Stomach (tissue), 9 donors: ENCODE results near the gene WWOX. TPM values are rescaled to one million over a fixed set of nuclear protein-coding genes. Genes with fewer than 3 reads are reported as not detected.

Source experiments
- DNase-seq, 2 donors: peaks; one replicate each; pipeline versions ENCODE4 v3.0.0 to v3.0.0-alpha.2; 2013 to 2019
- H3K27ac ChIP-seq, 5 donors: fragments of 200-600 bp in 4 of 5; sonication (generic) in 4 of 5; one replicate each; pipeline ENCODE4 v1.5.1; 2013 to 2019; ENCODE audit warnings: mild to moderate bottlenecking in 1 of 5, moderate library complexity in 1 of 5
- H3K27me3 ChIP-seq, 3 donors: fragments of 200-600 bp; sonication (generic); one replicate each; pipeline ENCODE4 v1.5.1; 2017 to 2019; ENCODE audit warnings: mixed run types in 1 of 3
- H3K36me3 ChIP-seq, 4 donors: fragments of 200-600 bp; sonication (generic); 1 replicate in 3 of 4; 2 replicates in 1 of 4; pipeline ENCODE4 v1.5.1; 2016 to 2019
- H3K4me1 ChIP-seq, 4 donors: fragments of 200-600 bp; sonication (generic); one replicate each; pipeline ENCODE4 v1.5.1; 2016 to 2019
- H3K4me3 ChIP-seq, 4 donors: fragments of 200-600 bp; sonication (generic) in 3 of 4; one replicate each; pipeline ENCODE4 v1.5.1; 2016 to 2019; ENCODE audit warnings: mild to moderate bottlenecking in 1 of 4
- H3K9me3 ChIP-seq, 4 donors: fragments of 200-600 bp; sonication (generic); one replicate each; pipeline ENCODE4 v1.5.1; 2016 to 2019
- EP300 ChIP-seq: sonication (generic); formaldehyde crosslinking; IDR thresholded peaks from one replicate; pipeline ENCODE4 v1.6.1; 2017; ENCODE audit warnings: antibody characterized with exemption
- POLR2A ChIP-seq, 4 donors: fragments of 450-650 bp; IDR thresholded peaks; one replicate each; pipeline ENCODE4 v1.6.1; 2016; ENCODE audit warnings: antibody characterized with exemption in 4 of 4, control low read depth in 2 of 4, mild to moderate bottlenecking in 1 of 4, moderate library complexity in 1 of 4
- POLR2AphosphoS5 ChIP-seq, 3 donors: sonication (generic); formaldehyde crosslinking; IDR thresholded peaks; one replicate each; pipeline ENCODE4 v1.6.1; 2016; ENCODE audit warnings: antibody characterized with exemption in 3 of 3
- WGBS, 5 donors: extraction: QIAGEN DNeasy Blood & Tissue Kit in 3 of 5; methylation state at CpG; one replicate each; pipeline versions ENCODE4 v1.1.5 to v1.1.7; 2013 to 2018; 5-methylcytosine and 5-hydroxymethylcytosine counted together
- intact Hi-C: fragments of 100-400 bp; cut with DNase I; formaldehyde crosslinking; loops from one replicate; pipeline ENCODE4 v1.15.1; 2023; ENCODE audit warnings: low total_unique reads
- polyA plus RNA-seq, 3 donors: library from polyadenylated mRNA; stranded (reverse); fragments of 200-250 nt; gene quantifications; one replicate each; pipeline ENCODE4 v1.2.3, GENCODE V29; 2013
- total RNA-seq, 5 donors: library from RNA; depleted of rRNA; stranded (reverse); fragments of >200 nt; gene quantifications; one replicate each; pipeline versions ENCODE4 v1.1.0 to v1.2.3, GENCODE V29; 2014 to 2016
- TF ChIP-seq, protein P1 (sequence below), 7 experiments: fragments of 450-650 bp in 4 of 7; fragments of 200-600 bp in 3 of 7; sonication (generic) in 3 of 7; IDR thresholded peaks; one replicate each; pipeline ENCODE4 v1.5.1; 2016 to 2019; ENCODE audit warnings: antibody characterized with exemption in 7 of 7, control low read depth in 2 of 7, mild to moderate bottlenecking in 1 of 7
- donor health status: healthy with polysubstance abuse.
- donor health status: Bipolar disorder and iron deficiency.
- donor health status: healthy.

The WWOX gene
- total and polyA plus RNA-seq, 8 donors, result 7.7 to 129 (median 48.7) TPM

DNA sequence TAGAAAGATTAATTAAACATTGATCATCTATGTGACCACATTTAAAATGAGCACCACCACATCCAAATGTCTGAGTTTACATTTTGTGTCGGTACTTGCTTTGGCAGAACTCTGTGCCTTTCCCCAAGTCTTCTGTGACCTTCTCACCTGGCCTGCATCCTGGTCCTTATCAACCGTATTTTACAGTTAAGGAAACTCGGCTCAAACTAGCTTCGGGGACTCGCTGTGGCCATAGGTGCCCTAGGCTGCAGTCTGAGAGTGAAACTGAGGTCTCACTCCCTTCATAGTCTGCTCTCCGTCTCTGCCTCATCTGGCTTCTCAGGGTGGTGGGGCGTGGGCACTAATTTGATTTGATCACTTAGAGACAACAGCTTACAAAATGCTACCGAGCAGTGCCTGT is 555.5 kb downstream of the WWOX start:
- Histone ChIP-seq H3K36me3 (no peaks in the 10 kb centered on the region), H3K9me3 (no peaks in the 10 kb centered on the region), H3K4me1 (peaks cover 0 to 21% (median 12%) of the 10 kb centered on the region in 4 donors), H3K4me3 (no peak overlapping the region), H3K27ac (peak overlapping the region in 3 of 5 donors; percentile 1 to 48 (median 27)), H3K27me3 (no peaks in the 10 kb centered on the region)
- 20 to 42% (median 35%) methylated on average over 8 of the region's 8 CpGs for WGBS, 5 donors
- peak in 1 of 2 donors; percentile 16 for DNase-seq
- intact Hi-C loops, result no loop called here
- TF ChIP-seq, protein P1, sequence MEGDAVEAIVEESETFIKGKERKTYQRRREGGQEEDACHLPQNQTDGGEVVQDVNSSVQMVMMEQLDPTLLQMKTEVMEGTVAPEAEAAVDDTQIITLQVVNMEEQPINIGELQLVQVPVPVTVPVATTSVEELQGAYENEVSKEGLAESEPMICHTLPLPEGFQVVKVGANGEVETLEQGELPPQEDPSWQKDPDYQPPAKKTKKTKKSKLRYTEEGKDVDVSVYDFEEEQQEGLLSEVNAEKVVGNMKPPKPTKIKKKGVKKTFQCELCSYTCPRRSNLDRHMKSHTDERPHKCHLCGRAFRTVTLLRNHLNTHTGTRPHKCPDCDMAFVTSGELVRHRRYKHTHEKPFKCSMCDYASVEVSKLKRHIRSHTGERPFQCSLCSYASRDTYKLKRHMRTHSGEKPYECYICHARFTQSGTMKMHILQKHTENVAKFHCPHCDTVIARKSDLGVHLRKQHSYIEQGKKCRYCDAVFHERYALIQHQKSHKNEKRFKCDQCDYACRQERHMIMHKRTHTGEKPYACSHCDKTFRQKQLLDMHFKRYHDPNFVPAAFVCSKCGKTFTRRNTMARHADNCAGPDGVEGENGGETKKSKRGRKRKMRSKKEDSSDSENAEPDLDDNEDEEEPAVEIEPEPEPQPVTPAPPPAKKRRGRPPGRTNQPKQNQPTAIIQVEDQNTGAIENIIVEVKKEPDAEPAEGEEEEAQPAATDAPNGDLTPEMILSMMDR (IDR thresholded peaks at IDR 0.05), result no peak
- TF ChIP-seq POLR2A (IDR thresholded peaks at IDR 0.05) (no peak), EP300 (no peak), POLR2AphosphoS5 (IDR thresholded peaks at IDR 0.05) (no peak)

DNA sequence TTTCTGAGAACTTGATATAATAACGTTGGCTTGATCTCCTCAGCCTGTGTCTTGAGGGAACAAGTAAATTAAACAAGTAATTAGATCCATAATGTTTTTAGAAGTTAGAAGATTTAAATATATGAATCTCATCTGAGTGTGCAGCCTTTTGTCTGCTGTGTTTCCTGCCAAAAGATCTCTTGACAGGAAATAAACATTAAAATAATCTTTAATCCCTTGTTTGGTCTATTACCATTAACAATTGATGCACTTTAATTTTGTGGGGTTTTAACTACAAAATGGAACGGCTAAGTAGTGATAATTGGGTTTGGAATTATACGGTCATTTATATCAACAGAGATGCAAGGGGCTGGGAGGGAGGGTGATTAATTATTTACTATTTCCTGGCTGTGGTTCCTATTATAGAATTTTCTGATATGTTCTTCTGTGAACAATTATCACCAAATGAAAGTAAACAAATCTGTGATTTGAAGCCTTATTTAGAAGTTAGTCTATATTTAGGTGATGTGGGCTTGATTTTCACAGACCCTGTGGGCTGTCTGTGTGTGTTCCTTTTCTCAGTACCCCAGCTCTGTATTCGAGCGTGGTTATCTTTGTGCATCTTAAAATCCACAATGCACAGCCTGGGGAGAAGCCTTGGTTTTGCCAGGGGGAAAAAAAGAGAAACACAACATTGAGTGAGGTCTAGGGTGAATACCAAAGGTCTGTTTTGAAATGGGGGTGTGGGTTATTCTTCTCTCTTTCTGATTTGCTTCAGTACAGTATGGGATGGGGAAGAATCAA is 556.1 kb downstream of the WWOX start:
- H3K36me3 ChIP-seq, result no peaks in the 10 kb centered on the region
- H3K4me3 ChIP-seq, result no peak overlapping the region
- H3K27ac ChIP-seq, result peak overlapping the region in 2 of 5 donors; percentile 1 to 27
- no peaks in the 10 kb centered on the region for H3K27me3 ChIP-seq
- 12 to 31% (median 30%) methylated on average over 5 of the region's 5 CpGs for WGBS, 5 donors
- H3K9me3 ChIP-seq, result no peaks in the 10 kb centered on the region
- no peak for DNase-seq
- peaks cover 0 to 21% (median 12%) of the 10 kb centered on the region in 4 donors for H3K4me1 ChIP-seq
- TF ChIP-seq EP300, result no peak
- TF ChIP-seq POLR2A (IDR thresholded peaks at IDR 0.05), result no peak
- TF ChIP-seq, protein P1 (IDR thresholded peaks at IDR 0.05), result no peak
- no peak for TF ChIP-seq POLR2AphosphoS5 (IDR thresholded peaks at IDR 0.05)
- intact Hi-C loops, result no loop called here

DNA sequence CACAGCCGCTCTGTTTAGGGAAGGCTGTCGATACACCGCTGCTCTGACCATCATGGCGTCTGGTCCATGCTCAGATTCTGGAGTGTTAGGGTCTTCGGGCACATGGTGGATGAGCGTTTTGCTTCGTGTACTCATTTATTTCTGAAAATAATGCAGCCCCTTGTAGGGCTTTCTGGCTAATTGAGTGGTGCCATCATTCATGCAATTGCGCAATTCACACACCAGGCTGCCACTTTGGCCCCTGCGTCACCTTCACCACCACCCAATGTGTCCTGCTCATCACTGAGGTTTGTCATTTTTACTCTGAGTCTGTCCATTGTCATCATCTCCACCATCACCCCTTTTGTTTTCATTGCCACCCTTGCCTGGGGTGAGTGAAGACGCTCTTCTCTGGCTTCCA is 557.4 kb downstream of the WWOX start:
- intact Hi-C loops, result no loop called here
- Histone ChIP-seq H3K27ac (no peak overlapping the region), H3K27me3 (no peaks in the 10 kb centered on the region), H3K4me3 (no peak overlapping the region), H3K9me3 (no peaks in the 10 kb centered on the region), H3K36me3 (no peaks in the 10 kb centered on the region), H3K4me1 (peaks cover 0 to 21% (median 12%) of the 10 kb centered on the region in 4 donors)
- no peak for TF ChIP-seq POLR2A (IDR thresholded peaks at IDR 0.05)
- DNase-seq, result no peak
- 85 to 94% (median 90%) methylated on average over 10 of the region's 10 CpGs for WGBS, 5 donors

DNA sequence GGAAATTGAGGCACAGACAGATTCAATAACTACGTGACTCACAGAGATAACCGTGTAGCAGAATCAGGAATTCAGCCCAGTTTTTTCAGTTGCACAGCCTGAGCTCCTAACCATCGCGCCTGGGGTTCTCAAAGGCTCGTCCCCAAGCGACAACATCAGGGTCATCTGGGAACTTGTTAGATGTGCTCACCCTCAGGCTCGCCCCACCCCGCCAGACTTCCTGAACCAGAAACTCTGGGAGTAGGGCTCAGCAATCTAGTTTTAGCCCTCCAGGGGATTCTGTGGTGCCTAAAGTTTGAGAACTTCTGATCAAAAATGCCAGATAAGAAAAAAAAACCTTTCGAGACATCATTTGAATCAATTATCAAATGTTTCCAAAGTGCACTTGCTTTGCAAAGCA is 559.8 kb downstream of the WWOX start:
- no peaks in the 10 kb centered on the region for H3K9me3 ChIP-seq
- H3K4me3 ChIP-seq, result no peak overlapping the region
- no peaks in the 10 kb centered on the region for H3K27me3 ChIP-seq
- no peaks in the 10 kb centered on the region for H3K36me3 ChIP-seq
- H3K4me1 ChIP-seq, result peaks cover 0 to 21% (median 12%) of the 10 kb centered on the region in 4 donors
- no peak for DNase-seq
- no peak for TF ChIP-seq POLR2A (IDR thresholded peaks at IDR 0.05)
- intact Hi-C loops, result no loop called here
- H3K27ac ChIP-seq, result no peak overlapping the region
- 66 to 87% (median 80%) methylated on average over 9 of the region's 9 CpGs for WGBS, 5 donors

DNA sequence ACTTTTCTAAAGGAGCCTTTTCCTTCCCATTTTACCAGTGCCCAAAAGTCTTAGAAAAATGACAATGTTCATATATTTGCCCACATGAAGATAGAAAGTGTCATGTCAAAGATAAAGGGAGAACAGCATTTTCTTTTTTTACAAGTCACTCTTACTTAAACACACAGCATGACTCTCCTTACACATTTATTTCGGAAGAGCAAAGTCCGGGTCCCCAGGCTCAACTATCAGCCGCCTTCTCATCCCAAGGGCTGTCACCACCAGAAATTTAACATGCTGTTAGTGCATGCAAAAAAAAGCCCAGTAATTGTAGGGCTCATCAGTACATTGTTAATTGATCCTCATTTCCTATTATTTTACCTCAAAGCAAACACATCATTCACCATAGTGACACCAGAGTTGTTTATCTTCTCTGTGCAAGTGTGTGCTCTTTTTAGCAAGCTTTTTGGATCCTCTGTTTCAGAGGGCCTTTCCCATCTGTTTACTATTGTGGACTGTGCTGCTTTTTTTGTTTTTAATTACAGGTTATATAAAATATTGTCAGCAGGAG is 560.3 kb downstream of the WWOX start:
- WGBS, 5 donors, result 48 to 76% (median 51%) methylated on average over 3 of the region's 3 CpGs

More for the DNA sequence above, 560.3 kb downstream of the WWOX start:
- peaks cover 0 to 20% (median 12%) of the 10 kb centered on the region in 4 donors for H3K4me1 ChIP-seq
- no peak overlapping the region for H3K27ac ChIP-seq
- no peak for DNase-seq
- no peak overlapping the region for H3K4me3 ChIP-seq
- no peaks in the 10 kb centered on the region for H3K36me3 ChIP-seq
- TF ChIP-seq POLR2A (IDR thresholded peaks at IDR 0.05) (no peak), POLR2AphosphoS5 (IDR thresholded peaks at IDR 0.05) (no peak), EP300 (no peak)
- TF ChIP-seq, protein P1 (IDR thresholded peaks at IDR 0.05), result no peak
- H3K27me3 ChIP-seq, result no peaks in the 10 kb centered on the region
- H3K9me3 ChIP-seq, result no peaks in the 10 kb centered on the region
- intact Hi-C loops, result no loop called here
